ENCODE results near the gene PADI4. TPM values are rescaled to one million over a fixed set of nuclear protein-coding genes. Genes with fewer than 3 reads are reported as not detected.

The PADI4 gene
- total RNA-seq, 5 donors from 2014 or later (not counting 1 experiment from before 2014, with no cell fraction given) = 0.33 to 1.2 (median 1.0) TPM

- H3K36me3 ChIP-seq (ENCODE audit: control insufficient read depth in 2 of 2, extremely low read depth in 1 of 2, insufficient read depth in 1 of 2, low read length in 1 of 2) = no peaks in the 10 kb centered on the region
- H3K27ac ChIP-seq (ENCODE audit: low read length) = no peak overlapping the region
- Mint-ChIP-seq H3K4me1 (no peaks in the 10 kb centered on the region), H3K36me3 (no peaks in the 10 kb centered on the region), H3K27me3 (peaks cover 14% of the 10 kb centered on the region in 2 donors), H3K4me3 (no peak overlapping the region), H3K27ac (no peak overlapping the region), H3K9me3 (no peaks in the 10 kb centered on the region)
- H3K4me3 ChIP-seq (ENCODE audit: control insufficient read depth in 1 of 2, extremely low read depth in 1 of 2, low read length in 1 of 2) = no peak overlapping the region
- H3K9me3 ChIP-seq = no peaks in the 10 kb centered on the region
- CTCF ChIA-PET = no interaction called here
- POLR2A ChIA-PET = no interaction called here
- DNase-seq (no peak), ATAC-seq (replicated peaks in 1 of 4) (no peak)
- no peaks in the 10 kb centered on the region for H3K4me1 ChIP-seq (ENCODE audit: control insufficient read depth in 1 of 2, extremely low read depth in 1 of 2, insufficient read depth in 2 of 2, low read length in 2 of 2)
- 25% methylated on average over 3 of the region's 3 CpGs for WGBS (ENCODE audit: insufficient coverage)
- peaks cover 0 to 12% of the 10 kb centered on the region in 2 experiments for H3K27me3 ChIP-seq (replicated peaks in 1 of 2; ENCODE audit: control insufficient read depth in 2 of 2, extremely low read depth in 1 of 2, insufficient read depth in 2 of 2, low read length in 1 of 2)
These were observed 57.3 kb downstream of the PADI4 start for GRCh38 chr1:17365293-17365692.

- H3K27ac ChIP-seq (ENCODE audit: low read length) = no peak overlapping the region
- no peak overlapping the region for H3K27ac Mint-ChIP-seq
- H3K4me1 Mint-ChIP-seq = no peaks in the 10 kb centered on the region
- POLR2A ChIA-PET = no interaction called here
- CTCF ChIA-PET = no interaction called here
- H3K27me3 Mint-ChIP-seq = peaks cover 4 to 10% of the 10 kb centered on the region in 2 donors
- ATAC-seq (replicated peaks in 1 of 4) (no peak), DNase-seq (no peak)
- H3K4me3 ChIP-seq (ENCODE audit: control insufficient read depth in 1 of 2, extremely low read depth in 1 of 2, low read length in 1 of 2) = no peak overlapping the region
- no peak overlapping the region for H3K4me3 Mint-ChIP-seq
- no peaks in the 10 kb centered on the region for H3K4me1 ChIP-seq (ENCODE audit: control insufficient read depth in 1 of 2, extremely low read depth in 1 of 2, insufficient read depth in 2 of 2, low read length in 2 of 2)
- no peaks in the 10 kb centered on the region for H3K36me3 Mint-ChIP-seq
- 71% methylated on average over 5 of the region's 9 CpGs for WGBS (ENCODE audit: insufficient coverage)
- H3K9me3 ChIP-seq = no peaks in the 10 kb centered on the region
- H3K9me3 Mint-ChIP-seq = no peaks in the 10 kb centered on the region
- H3K27me3 ChIP-seq (replicated peaks in 1 of 2; ENCODE audit: control insufficient read depth in 2 of 2, extremely low read depth in 1 of 2, insufficient read depth in 2 of 2, low read length in 1 of 2) = peaks cover 0 to 10% of the 10 kb centered on the region in 2 experiments
- H3K36me3 ChIP-seq (ENCODE audit: control insufficient read depth in 2 of 2, extremely low read depth in 1 of 2, insufficient read depth in 1 of 2, low read length in 1 of 2) = no peaks in the 10 kb centered on the region
These were observed 61.5 kb downstream of the PADI4 start for GRCh38 chr1:17369466-17369865.

GRCh38 chr1:17370618-17371017 is 62.6 kb downstream of the PADI4 start:
- Mint-ChIP-seq H3K4me3 (no peak overlapping the region), H3K9me3 (no peaks in the 10 kb centered on the region), H3K4me1 (no peaks in the 10 kb centered on the region), H3K36me3 (no peaks in the 10 kb centered on the region), H3K27ac (no peak overlapping the region), H3K27me3 (peaks cover 4 to 8% of the 10 kb centered on the region in 2 donors)
- Histone ChIP-seq H3K9me3 (no peaks in the 10 kb centered on the region), H3K4me1 (ENCODE audit: control insufficient read depth in 1 of 2, extremely low read depth in 1 of 2, insufficient read depth in 2 of 2, low read length in 2 of 2) (no peaks in the 10 kb centered on the region), H3K4me3 (ENCODE audit: control insufficient read depth in 1 of 2, extremely low read depth in 1 of 2, low read length in 1 of 2) (no peak overlapping the region), H3K27me3 (replicated peaks in 1 of 2; ENCODE audit: control insufficient read depth in 2 of 2, extremely low read depth in 1 of 2, insufficient read depth in 2 of 2, low read length in 1 of 2) (peaks cover 0 to 10% of the 10 kb centered on the region in 2 experiments), H3K36me3 (ENCODE audit: control insufficient read depth in 2 of 2, extremely low read depth in 1 of 2, insufficient read depth in 1 of 2, low read length in 1 of 2) (no peaks in the 10 kb centered on the region), H3K27ac (ENCODE audit: low read length) (no peak overlapping the region)
- no peak for ATAC-seq (replicated peaks in 1 of 4)
- peak in 1 of 35 experiments; percentile 13 for DNase-seq
- POLR2A ChIA-PET = interaction anchor here in 1 of 2 donors (0.6 kb wide), 1 partner anchor 19 kb away, joined by 5 read pairs; no protein-coding TSS in a partner anchor
- CTCF ChIA-PET = no interaction called here
- no CpG with 5 or more reads among the region's 2 CpGs for WGBS (ENCODE audit: insufficient coverage)

- DNase-seq (no peak), ATAC-seq (replicated peaks in 1 of 4) (no peak)
- WGBS (ENCODE audit: insufficient coverage) = 83% methylated on average over 4 of the region's 7 CpGs
- Histone ChIP-seq H3K36me3 (ENCODE audit: control insufficient read depth in 2 of 2, extremely low read depth in 1 of 2, insufficient read depth in 1 of 2, low read length in 1 of 2) (no peaks in the 10 kb centered on the region), H3K27me3 (replicated peaks in 1 of 2; ENCODE audit: control insufficient read depth in 2 of 2, extremely low read depth in 1 of 2, insufficient read depth in 2 of 2, low read length in 1 of 2) (peaks cover 0 to 7% of the 10 kb centered on the region in 2 experiments), H3K4me1 (ENCODE audit: control insufficient read depth in 1 of 2, extremely low read depth in 1 of 2, insufficient read depth in 2 of 2, low read length in 2 of 2) (no peaks in the 10 kb centered on the region), H3K4me3 (ENCODE audit: control insufficient read depth in 1 of 2, extremely low read depth in 1 of 2, low read length in 1 of 2) (no peak within 1 kb of the TSS), H3K27ac (ENCODE audit: low read length) (no peak within 1 kb of the TSS), H3K9me3 (no peaks in the 10 kb centered on the region)
- H3K4me3 Mint-ChIP-seq = no peak within 1 kb of the TSS
- H3K36me3 Mint-ChIP-seq = no peaks in the 10 kb centered on the region
- H3K4me1 Mint-ChIP-seq = no peaks in the 10 kb centered on the region
- H3K9me3 Mint-ChIP-seq = no peaks in the 10 kb centered on the region
- ChIA-PET CTCF (no interaction called here), POLR2A (no interaction called here)
- peaks cover 1 to 4% of the 10 kb centered on the region in 2 donors for H3K27me3 Mint-ChIP-seq
- H3K27ac Mint-ChIP-seq = no peak within 1 kb of the TSS
These were observed 63.9 kb downstream of the PADI4 start, which contains the start of gene PADI6 for GRCh38 chr1:17371896-17372295. TSS of gene PADI6 (plus strand) at chr1:17372196. CDS start at chr1:17372246, 50 bp downstream.

DNA sequence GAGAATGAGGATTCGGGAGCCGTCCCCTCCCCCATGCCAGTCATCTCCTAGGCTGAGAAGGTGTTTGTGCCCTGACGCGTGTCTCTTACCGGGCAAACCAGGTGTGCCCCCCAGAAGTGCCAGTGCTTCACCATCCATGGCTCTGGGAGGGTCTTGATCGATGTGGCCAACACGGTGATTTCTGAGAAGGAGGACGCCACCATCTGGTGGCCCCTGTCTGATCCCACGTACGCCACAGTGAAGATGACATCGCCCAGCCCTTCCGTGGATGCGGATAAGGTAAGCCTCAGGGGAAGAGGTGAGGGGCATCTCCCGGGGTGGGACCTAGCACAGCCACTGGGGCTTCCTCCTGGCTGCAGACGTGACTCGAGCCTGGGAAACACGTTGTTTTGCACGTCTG is 65.0 kb downstream of the PADI4 start:
- Histone ChIP-seq H3K4me3 (ENCODE audit: control insufficient read depth in 1 of 2, extremely low read depth in 1 of 2, low read length in 1 of 2) (no peak overlapping the region), H3K27me3 (replicated peaks in 1 of 2; ENCODE audit: control insufficient read depth in 2 of 2, extremely low read depth in 1 of 2, insufficient read depth in 2 of 2, low read length in 1 of 2) (peaks cover 2 to 15% of the 10 kb centered on the region in 2 experiments), H3K36me3 (ENCODE audit: control insufficient read depth in 2 of 2, extremely low read depth in 1 of 2, insufficient read depth in 1 of 2, low read length in 1 of 2) (no peaks in the 10 kb centered on the region), H3K9me3 (no peaks in the 10 kb centered on the region), H3K4me1 (ENCODE audit: control insufficient read depth in 1 of 2, extremely low read depth in 1 of 2, insufficient read depth in 2 of 2, low read length in 2 of 2) (no peaks in the 10 kb centered on the region), H3K27ac (ENCODE audit: low read length) (no peak overlapping the region)
- DNase-seq (no peak), ATAC-seq (replicated peaks in 1 of 4) (no peak)
- CTCF ChIA-PET = no interaction called here
- Mint-ChIP-seq H3K9me3 (no peaks in the 10 kb centered on the region), H3K36me3 (no peaks in the 10 kb centered on the region), H3K27me3 (peaks cover 6 to 8% of the 10 kb centered on the region in 2 donors), H3K4me1 (no peaks in the 10 kb centered on the region), H3K4me3 (no peak overlapping the region), H3K27ac (no peak overlapping the region)
- POLR2A ChIA-PET = no interaction called here
- 81% methylated on average over 16 of the region's 18 CpGs for WGBS (ENCODE audit: insufficient coverage)

DNA sequence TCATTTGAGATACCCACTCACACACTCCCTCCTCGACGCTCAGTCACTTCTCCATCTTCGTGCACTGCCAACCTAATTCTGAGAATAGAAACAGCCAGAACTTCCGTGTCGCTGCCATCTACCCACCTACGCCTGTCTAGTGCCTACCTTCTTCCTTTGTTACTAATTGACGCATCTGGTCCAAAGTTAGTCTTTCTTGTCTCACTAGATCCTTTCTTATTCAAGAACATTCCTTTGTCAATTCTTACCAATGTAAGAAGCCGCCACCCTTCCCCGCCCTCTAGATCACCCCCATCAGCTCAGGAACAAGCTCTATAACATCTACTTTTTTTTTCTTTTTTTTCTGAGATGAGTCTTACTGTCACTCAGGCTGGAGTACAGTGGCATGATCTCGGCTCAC is 67.7 kb downstream of the PADI4 start:
- peaks cover 2 to 21% of the 10 kb centered on the region in 2 experiments for H3K27me3 ChIP-seq (replicated peaks in 1 of 2; ENCODE audit: control insufficient read depth in 2 of 2, extremely low read depth in 1 of 2, insufficient read depth in 2 of 2, low read length in 1 of 2)
- H3K27ac ChIP-seq (ENCODE audit: low read length) = no peak overlapping the region
- ChIA-PET CTCF (no interaction called here), POLR2A (no interaction called here)
- H3K9me3 ChIP-seq = no peaks in the 10 kb centered on the region
- Mint-ChIP-seq H3K4me1 (no peaks in the 10 kb centered on the region), H3K36me3 (no peaks in the 10 kb centered on the region), H3K4me3 (no peak overlapping the region), H3K9me3 (no peaks in the 10 kb centered on the region), H3K27ac (no peak overlapping the region), H3K27me3 (peaks cover 14 to 17% of the 10 kb centered on the region in 2 donors)
- 78% methylated on average over 9 of the region's 10 CpGs for WGBS (ENCODE audit: insufficient coverage)
- H3K4me1 ChIP-seq (ENCODE audit: control insufficient read depth in 1 of 2, extremely low read depth in 1 of 2, insufficient read depth in 2 of 2, low read length in 2 of 2) = no peaks in the 10 kb centered on the region
- DNase-seq (no peak), ATAC-seq (replicated peaks in 1 of 4) (no peak)
- no peak overlapping the region for H3K4me3 ChIP-seq (ENCODE audit: control insufficient read depth in 1 of 2, extremely low read depth in 1 of 2, low read length in 1 of 2)
- H3K36me3 ChIP-seq (ENCODE audit: control insufficient read depth in 2 of 2, extremely low read depth in 1 of 2, insufficient read depth in 1 of 2, low read length in 1 of 2) = no peaks in the 10 kb centered on the region
